Choroid plexus epithelial cell (primary cell): Measurements from ENCODE around the gene LRP1.
A peak's percentile ranks its signal among the peaks of the same experiment; 100 is the strongest.

Source experiments
- DNase-seq: peaks from one replicate; pipeline ENCODE4 v3.0.0-alpha.2; 2010; ENCODE audit warnings: low read depth
- H3K4me3 ChIP-seq: 2 replicates; pipeline ENCODE4 v1.5.1; 2011; ENCODE audit warnings: low read depth, mild to moderate bottlenecking, control low read depth, low read length, moderate library complexity
- TF ChIP-seq, protein P1 (sequence below): conservative IDR thresholded peaks from 2 replicates; pipeline ENCODE4 v1.5.1; 2011; ENCODE audit warnings: low read depth, mild to moderate bottlenecking, control low read depth, inconsistent platforms, low read length, moderate library complexity

Gene LRP1

GRCh38 chr12:57229634-57230380 lies 101.5 kb downstream of the LRP1 start, which contains the start of gene SHMT2:
Gene SHMT2 (plus strand): TSS chr12:57229711. CDS start chr12:57229779, 68 bp downstream.
- peak within 1 kb of the TSS; percentile 79 for H3K4me3 ChIP-seq
- peak; percentile 97 for DNase-seq
- TF ChIP-seq, protein P1, sequence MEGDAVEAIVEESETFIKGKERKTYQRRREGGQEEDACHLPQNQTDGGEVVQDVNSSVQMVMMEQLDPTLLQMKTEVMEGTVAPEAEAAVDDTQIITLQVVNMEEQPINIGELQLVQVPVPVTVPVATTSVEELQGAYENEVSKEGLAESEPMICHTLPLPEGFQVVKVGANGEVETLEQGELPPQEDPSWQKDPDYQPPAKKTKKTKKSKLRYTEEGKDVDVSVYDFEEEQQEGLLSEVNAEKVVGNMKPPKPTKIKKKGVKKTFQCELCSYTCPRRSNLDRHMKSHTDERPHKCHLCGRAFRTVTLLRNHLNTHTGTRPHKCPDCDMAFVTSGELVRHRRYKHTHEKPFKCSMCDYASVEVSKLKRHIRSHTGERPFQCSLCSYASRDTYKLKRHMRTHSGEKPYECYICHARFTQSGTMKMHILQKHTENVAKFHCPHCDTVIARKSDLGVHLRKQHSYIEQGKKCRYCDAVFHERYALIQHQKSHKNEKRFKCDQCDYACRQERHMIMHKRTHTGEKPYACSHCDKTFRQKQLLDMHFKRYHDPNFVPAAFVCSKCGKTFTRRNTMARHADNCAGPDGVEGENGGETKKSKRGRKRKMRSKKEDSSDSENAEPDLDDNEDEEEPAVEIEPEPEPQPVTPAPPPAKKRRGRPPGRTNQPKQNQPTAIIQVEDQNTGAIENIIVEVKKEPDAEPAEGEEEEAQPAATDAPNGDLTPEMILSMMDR: no peak

DNA sequence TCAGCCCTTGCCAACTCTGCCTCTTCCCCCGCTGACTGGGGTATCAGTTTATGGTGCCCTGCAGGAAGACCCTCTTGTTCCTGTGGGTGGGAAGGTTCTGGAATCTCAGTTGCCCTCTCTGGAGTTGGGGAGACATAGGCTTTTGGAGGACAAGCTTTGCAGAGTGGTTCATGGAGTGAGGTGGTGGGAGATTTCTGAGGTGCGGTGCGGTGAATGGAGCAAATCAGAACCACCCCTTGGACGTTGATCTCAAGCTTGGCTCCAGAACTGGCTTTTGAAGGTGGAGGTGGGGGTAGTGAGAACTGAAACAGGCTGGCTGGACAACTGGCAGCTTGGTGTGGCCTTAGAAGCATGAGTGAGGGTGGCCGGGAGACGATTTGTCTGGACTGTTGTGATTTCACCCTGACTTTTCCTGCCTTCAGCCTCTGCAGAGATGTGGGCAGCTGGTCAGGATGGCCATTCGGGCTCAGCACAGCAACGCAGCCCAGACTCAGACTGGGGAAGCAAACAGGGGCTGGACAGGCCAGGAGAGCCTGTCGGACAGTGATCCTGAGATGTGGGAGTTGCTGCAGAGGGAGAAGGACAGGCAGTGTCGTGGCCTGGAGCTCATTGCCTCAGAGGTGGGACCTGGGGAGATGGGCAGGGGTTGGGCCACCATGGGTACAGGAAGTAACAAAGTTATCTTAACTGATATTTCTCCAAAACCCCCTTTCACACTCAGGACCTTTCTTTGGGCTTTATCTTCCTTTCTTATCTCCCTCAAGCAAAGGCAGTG lies 102.3 kb downstream of the LRP1 start:
- TF ChIP-seq, protein P1: no peak
- no peak for DNase-seq
- peak overlapping the region; percentile 79 for H3K4me3 ChIP-seq

- H3K4me3 ChIP-seq: peak overlapping the region; percentile 79
Observed at GRCh38 chr12:57231276-57232021, 103.2 kb downstream of the LRP1 start.

GRCh38 chr12:57232156-57232756 lies 104.0 kb downstream of the LRP1 start:
- no peak overlapping the region for H3K4me3 ChIP-seq
- TF ChIP-seq, protein P1: no peak
- DNase-seq: no peak

More at GRCh38 chr12:57231276-57232021, 103.2 kb downstream of the LRP1 start:
- DNase-seq: no peak
- TF ChIP-seq, protein P1: no peak

- TF ChIP-seq, protein P1: no peak
- H3K4me3 ChIP-seq: no peak overlapping the region
- DNase-seq: peak; percentile 86
Observed at GRCh38 chr12:57233357-57234232, 105.3 kb downstream of the LRP1 start.

- no peak for DNase-seq
- TF ChIP-seq, protein P1: no peak
- H3K4me3 ChIP-seq: no peak overlapping the region
Observed at GRCh38 chr12:57234233-57234570, 105.9 kb downstream of the LRP1 start.
